ENCODE data around the gene EFCAB11. TPM values are rescaled to one million over a fixed set of nuclear protein-coding genes. Genes with fewer than 3 reads are reported as not detected.

EFCAB11 gene
- total RNA-seq, 3 donors from 2014 or later = 6.0 to 10.2 (median 6.3) TPM

DNA sequence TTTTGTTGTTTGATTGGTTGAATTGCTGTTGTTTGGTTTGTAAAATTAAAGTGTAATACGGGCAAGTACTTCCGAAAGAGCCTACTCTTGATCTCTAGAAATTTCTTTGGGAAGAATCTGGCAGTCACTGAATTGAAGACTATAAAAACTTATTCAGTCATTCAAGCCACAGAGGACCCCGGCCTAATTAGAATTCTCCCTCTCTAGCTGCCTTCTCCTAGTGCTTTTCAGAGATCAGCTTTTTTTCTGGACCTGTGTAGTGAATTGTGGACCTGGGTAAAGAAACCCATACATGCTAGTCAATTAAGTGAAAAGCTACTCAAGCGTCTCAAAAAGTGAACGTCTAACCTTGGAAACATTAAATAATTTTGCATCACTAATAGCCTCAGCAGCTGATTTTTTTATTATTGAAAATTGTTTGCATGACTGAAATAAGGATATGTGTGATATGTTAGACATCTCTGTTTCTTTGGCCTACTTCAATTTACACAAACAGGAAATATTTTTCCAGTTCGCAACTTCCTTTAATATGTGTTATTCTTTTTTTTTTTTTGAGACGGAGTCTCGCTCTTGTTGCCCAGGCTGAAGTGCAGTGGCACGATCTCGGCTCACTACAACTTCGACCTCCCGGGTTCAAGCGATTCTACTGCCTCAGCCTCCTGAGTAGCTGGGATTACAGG is 27.2 kb downstream of the EFCAB11 start:
- Histone ChIP-seq H3K36me3 (ENCODE audit: low read depth) (no peaks in the 10 kb centered on the region), H3K9me3 (no peaks in the 10 kb centered on the region), H3K4me3 (no peak overlapping the region), H3K4me1 (ENCODE audit: low read depth) (no peaks in the 10 kb centered on the region)
- TF ChIP-seq, protein P1, sequence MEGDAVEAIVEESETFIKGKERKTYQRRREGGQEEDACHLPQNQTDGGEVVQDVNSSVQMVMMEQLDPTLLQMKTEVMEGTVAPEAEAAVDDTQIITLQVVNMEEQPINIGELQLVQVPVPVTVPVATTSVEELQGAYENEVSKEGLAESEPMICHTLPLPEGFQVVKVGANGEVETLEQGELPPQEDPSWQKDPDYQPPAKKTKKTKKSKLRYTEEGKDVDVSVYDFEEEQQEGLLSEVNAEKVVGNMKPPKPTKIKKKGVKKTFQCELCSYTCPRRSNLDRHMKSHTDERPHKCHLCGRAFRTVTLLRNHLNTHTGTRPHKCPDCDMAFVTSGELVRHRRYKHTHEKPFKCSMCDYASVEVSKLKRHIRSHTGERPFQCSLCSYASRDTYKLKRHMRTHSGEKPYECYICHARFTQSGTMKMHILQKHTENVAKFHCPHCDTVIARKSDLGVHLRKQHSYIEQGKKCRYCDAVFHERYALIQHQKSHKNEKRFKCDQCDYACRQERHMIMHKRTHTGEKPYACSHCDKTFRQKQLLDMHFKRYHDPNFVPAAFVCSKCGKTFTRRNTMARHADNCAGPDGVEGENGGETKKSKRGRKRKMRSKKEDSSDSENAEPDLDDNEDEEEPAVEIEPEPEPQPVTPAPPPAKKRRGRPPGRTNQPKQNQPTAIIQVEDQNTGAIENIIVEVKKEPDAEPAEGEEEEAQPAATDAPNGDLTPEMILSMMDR (IDR thresholded peaks at IDR 0.05) = no peak
- no peak for ATAC-seq
- intact Hi-C loops (cut with DNase I, micrococcal nuclease) = no loop called here
- no peak for DNase-seq

GRCh38 chr14:89926694-89927093 is 27.8 kb downstream of the EFCAB11 start:
- H3K4me1 ChIP-seq (ENCODE audit: low read depth) = no peaks in the 10 kb centered on the region
- TF ChIP-seq, protein P1 (IDR thresholded peaks at IDR 0.05) = no peak
- ATAC-seq = no peak
- no peak for DNase-seq
- no peaks in the 10 kb centered on the region for H3K36me3 ChIP-seq (ENCODE audit: low read depth)
- no peak overlapping the region for H3K4me3 ChIP-seq
- H3K9me3 ChIP-seq = no peaks in the 10 kb centered on the region
- intact Hi-C loops (cut with DNase I, micrococcal nuclease) = no loop called here

- TF ChIP-seq, protein P1 (IDR thresholded peaks at IDR 0.05) = no peak
- no peak for DNase-seq
- intact Hi-C loops (cut with DNase I, micrococcal nuclease) = no loop called here
- no peak overlapping the region for H3K4me3 ChIP-seq
- no peaks in the 10 kb centered on the region for H3K9me3 ChIP-seq
- no peaks in the 10 kb centered on the region for H3K36me3 ChIP-seq (ENCODE audit: low read depth)
- no peaks in the 10 kb centered on the region for H3K4me1 ChIP-seq (ENCODE audit: low read depth)
- ATAC-seq = no peak
Observed at GRCh38 chr14:89924268-89924667, 30.3 kb downstream of the EFCAB11 start.

GRCh38 chr14:89922031-89922907 is 32.3 kb downstream of the EFCAB11 start:
- DNase-seq (no peak), ATAC-seq (no peak)
- H3K9me3 ChIP-seq = no peaks in the 10 kb centered on the region
- TF ChIP-seq, protein P1 (IDR thresholded peaks at IDR 0.05) = no peak
- intact Hi-C loops (cut with DNase I, micrococcal nuclease) = no loop called here
- no peak overlapping the region for H3K4me3 ChIP-seq
- no peaks in the 10 kb centered on the region for H3K36me3 ChIP-seq (ENCODE audit: low read depth)
- H3K4me1 ChIP-seq (ENCODE audit: low read depth) = no peaks in the 10 kb centered on the region

DNA sequence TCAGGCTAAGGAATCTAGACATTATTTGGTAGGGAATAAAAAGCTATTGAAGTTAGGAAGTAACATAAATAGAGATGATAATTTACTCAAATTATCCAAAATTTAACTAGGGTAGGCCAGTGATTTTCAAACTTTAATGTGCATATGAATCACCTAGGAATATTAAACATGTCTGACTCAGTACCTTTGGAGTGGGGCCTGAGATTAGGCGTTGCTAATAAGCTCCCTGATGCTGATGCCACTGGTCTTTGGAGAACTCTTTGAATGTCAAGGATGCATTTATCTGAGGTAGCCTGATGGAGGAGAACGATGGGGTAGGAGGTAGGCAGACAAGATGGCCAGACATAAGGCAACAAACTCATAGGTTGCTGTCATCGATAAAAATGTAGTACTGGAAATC is 33.2 kb downstream of the EFCAB11 start:
- H3K9me3 ChIP-seq = no peaks in the 10 kb centered on the region
- TF ChIP-seq, protein P1 (IDR thresholded peaks at IDR 0.05) = no peak
- ATAC-seq (no peak), DNase-seq (no peak)
- H3K4me3 ChIP-seq = no peak overlapping the region
- no peaks in the 10 kb centered on the region for H3K4me1 ChIP-seq (ENCODE audit: low read depth)
- intact Hi-C loops (cut with DNase I, micrococcal nuclease) = no loop called here
- no peaks in the 10 kb centered on the region for H3K36me3 ChIP-seq (ENCODE audit: low read depth)
